ENCODE measurements around the gene THAP12. TPM values are rescaled to one million over a fixed set of nuclear protein-coding genes. Genes with fewer than 3 reads are reported as not detected.
"Not testable (repeated sequence)": the region's sequence is repeated elsewhere in the genome, so short reads cannot be mapped to it uniquely, and the experiment has no call there.

The THAP12 gene
- total and polyA plus RNA-seq, 2 donors (not counting 1 experiment from before 2014, with no cell fraction given) = 39.5 to 57.9 TPM

- no peak for DNase-seq (ENCODE audit: low read depth in 2 of 2)
- Histone ChIP-seq H3K4me1 (ENCODE audit: control insufficient read depth, extremely low read depth, insufficient read depth, low read length) (no peaks in the 10 kb centered on the region), H3K9ac (ENCODE audit: insufficient read depth, low read length) (no peak overlapping the region), H3K27ac (ENCODE audit: insufficient read depth, low read length) (no peak overlapping the region), H3K4me2 (ENCODE audit: extremely low read depth, insufficient read depth, low read length) (no peak overlapping the region), H4K20me1 (ENCODE audit: control insufficient read depth, extremely low read depth, insufficient read depth, low read length) (no peaks in the 10 kb centered on the region), H3K27me3 (ENCODE audit: control insufficient read depth, insufficient read depth, low read length) (peaks cover 9% of the 10 kb centered on the region), H3K36me3 (ENCODE audit: control insufficient read depth, insufficient read depth, low read length) (no peaks in the 10 kb centered on the region), H3K4me3 (replicated peaks in 1 of 4; ENCODE audit: control extremely low read depth in 1 of 4, insufficient read depth in 1 of 4, low read depth in 3 of 4, low read length in 4 of 4) (no peak overlapping the region), H3K79me2 (ENCODE audit: control insufficient read depth, insufficient read depth, low read length) (no peaks in the 10 kb centered on the region), H3K9me3 (ENCODE audit: control insufficient read depth, insufficient read depth, low read depth, low read length) (no peaks in the 10 kb centered on the region), H2AFZ (ENCODE audit: low read length) (no peak overlapping the region)
- TF ChIP-seq EZH2 (IDR thresholded peaks at IDR 0.05; ENCODE audit: low read length, missing control alignments) (no peak), CTCF (conservative IDR thresholded peaks at IDR 0.05 in 1 of 2, IDR thresholded peaks at IDR 0.05 in 1 of 2; ENCODE audit: low read depth in 1 of 2, low read length in 2 of 2) (no peak)
These were observed 57.1 kb downstream of the THAP12 start for GRCh38 chr11:76323804-76324203.

- DNase-seq (ENCODE audit: low read depth in 2 of 2); H3K9ac ChIP-seq (ENCODE audit: insufficient read depth, low read length); H2AFZ ChIP-seq (ENCODE audit: low read length); H3K9me3 ChIP-seq (ENCODE audit: control insufficient read depth, insufficient read depth, low read depth, low read length); H4K20me1 ChIP-seq (ENCODE audit: control insufficient read depth, extremely low read depth, insufficient read depth, low read length); H3K36me3 ChIP-seq (ENCODE audit: control insufficient read depth, insufficient read depth, low read length); H3K4me3 ChIP-seq (replicated peaks in 1 of 4; ENCODE audit: control extremely low read depth in 1 of 4, insufficient read depth in 1 of 4, low read depth in 3 of 4, low read length in 4 of 4); H3K27me3 ChIP-seq (ENCODE audit: control insufficient read depth, insufficient read depth, low read length); H3K4me2 ChIP-seq (ENCODE audit: extremely low read depth, insufficient read depth, low read length); H3K4me1 ChIP-seq (ENCODE audit: control insufficient read depth, extremely low read depth, insufficient read depth, low read length); H3K27ac ChIP-seq (ENCODE audit: insufficient read depth, low read length); H3K79me2 ChIP-seq (ENCODE audit: control insufficient read depth, insufficient read depth, low read length): not testable (repeated sequence)
These were observed 57.6 kb downstream of the THAP12 start for GRCh38 chr11:76323375-76323774.

DNA sequence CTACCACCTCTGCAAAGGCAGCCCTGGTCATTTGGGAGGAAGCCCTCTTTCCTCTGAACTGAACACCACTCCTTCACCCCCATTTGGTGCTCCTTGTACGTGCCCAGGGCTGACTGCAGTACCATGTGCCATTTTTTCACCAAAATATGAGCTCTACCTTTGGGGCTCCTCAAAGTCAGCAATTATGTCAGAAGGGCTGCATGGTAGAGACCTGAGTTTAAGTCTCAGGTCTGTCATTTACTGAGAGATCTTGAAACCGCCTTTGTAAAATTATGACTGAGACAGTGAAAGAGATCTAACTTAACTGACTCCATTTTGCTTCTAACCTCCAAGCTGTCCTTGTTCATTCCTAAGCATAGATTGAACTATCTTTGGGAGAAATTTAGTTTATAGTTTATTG is 58.0 kb downstream of the THAP12 start:
- no peak overlapping the region for H2AFZ ChIP-seq (ENCODE audit: low read length)
- no peak overlapping the region for H3K27ac ChIP-seq (ENCODE audit: insufficient read depth, low read length)
- H3K4me1 ChIP-seq (ENCODE audit: control insufficient read depth, extremely low read depth, insufficient read depth, low read length) = no peaks in the 10 kb centered on the region
- no peak overlapping the region for H3K9ac ChIP-seq (ENCODE audit: insufficient read depth, low read length)
- TF ChIP-seq CTCF (conservative IDR thresholded peaks at IDR 0.05 in 1 of 2, IDR thresholded peaks at IDR 0.05 in 1 of 2; ENCODE audit: low read depth in 1 of 2, low read length in 2 of 2) (no peak), EZH2 (IDR thresholded peaks at IDR 0.05; ENCODE audit: low read length, missing control alignments) (no peak)
- no peaks in the 10 kb centered on the region for H3K79me2 ChIP-seq (ENCODE audit: control insufficient read depth, insufficient read depth, low read length)
- DNase-seq (ENCODE audit: low read depth in 2 of 2) = no peak
- H3K4me3 ChIP-seq (replicated peaks in 1 of 4; ENCODE audit: control extremely low read depth in 1 of 4, insufficient read depth in 1 of 4, low read depth in 3 of 4, low read length in 4 of 4) = no peak overlapping the region
- H4K20me1 ChIP-seq (ENCODE audit: control insufficient read depth, extremely low read depth, insufficient read depth, low read length) = no peaks in the 10 kb centered on the region
- H3K27me3 ChIP-seq (ENCODE audit: control insufficient read depth, insufficient read depth, low read length) = peaks cover 9% of the 10 kb centered on the region
- H3K36me3 ChIP-seq (ENCODE audit: control insufficient read depth, insufficient read depth, low read length) = no peaks in the 10 kb centered on the region
- no peak overlapping the region for H3K4me2 ChIP-seq (ENCODE audit: extremely low read depth, insufficient read depth, low read length)
- no peaks in the 10 kb centered on the region for H3K9me3 ChIP-seq (ENCODE audit: control insufficient read depth, insufficient read depth, low read depth, low read length)

Measured in fibroblast of lung (primary cell).